GM19438 (cell line): ENCODE data around the gene SUV39H2.
"Not testable (repeated sequence)": the region's sequence is repeated elsewhere in the genome, so short reads cannot be mapped to it uniquely, and the experiment has no call there.

Experiments used
- ATAC-seq: cut with Tn5 transposase; IDR thresholded peaks from one replicate; pipeline ENCODE4 v1.9.1; 2021; ENCODE audit warnings: low read depth; ENCODE audit not compliant: unreplicated experiment

Gene SUV39H2

GRCh38 chr10:14873090-14873760, 5.4 kb upstream of the SUV39H2 start:
- ATAC-seq = no peak

GRCh38 chr10:14875941-14876340, 2.7 kb upstream of the SUV39H2 start:
- ATAC-seq = no peak

GRCh38 chr10:14876764-14877163, 1.9 kb upstream of the SUV39H2 start:
- no peak for ATAC-seq

GRCh38 chr10:14879124-14879927, 660 bp downstream of the SUV39H2 start:
- peak; percentile 15 for ATAC-seq

- ATAC-seq = no peak
Observed at GRCh38 chr10:14879928-14880193, 1.2 kb downstream of the SUV39H2 start.

GRCh38 chr10:14880229-14880628, 1.6 kb downstream of the SUV39H2 start:
- no peak for ATAC-seq

GRCh38 chr10:14884082-14884481, 5.4 kb downstream of the SUV39H2 start:
- ATAC-seq = no peak

- no peak for ATAC-seq
Observed at GRCh38 chr10:14889318-14889717, 10.7 kb downstream of the SUV39H2 start.

GRCh38 chr10:14891151-14891550, 12.5 kb downstream of the SUV39H2 start:
- ATAC-seq = no peak

GRCh38 chr10:14904316-14904732, 25.7 kb downstream of the SUV39H2 start:
- ATAC-seq = no peak

- ATAC-seq = no peak
Observed at GRCh38 chr10:14904864-14905263, 26.2 kb downstream of the SUV39H2 start.

- ATAC-seq = no peak
Observed at GRCh38 chr10:14905890-14906289, 27.2 kb downstream of the SUV39H2 start.

- ATAC-seq = no peak
Observed at GRCh38 chr10:14906765-14907164, 28.1 kb downstream of the SUV39H2 start.

GRCh38 chr10:14907591-14907990, 28.9 kb downstream of the SUV39H2 start:
- not testable (repeated sequence) for ATAC-seq

- ATAC-seq = no peak
Observed at GRCh38 chr10:14909101-14909500, 30.4 kb downstream of the SUV39H2 start.

GRCh38 chr10:14910953-14911352, 32.3 kb downstream of the SUV39H2 start:
- no peak for ATAC-seq

GRCh38 chr10:14911801-14912200, 33.1 kb downstream of the SUV39H2 start:
- ATAC-seq = no peak

- ATAC-seq = no peak
Observed at GRCh38 chr10:14916600-14916999, 37.9 kb downstream of the SUV39H2 start.

GRCh38 chr10:14917827-14918226, 39.2 kb downstream of the SUV39H2 start:
- ATAC-seq = no peak

- no peak for ATAC-seq
Observed at GRCh38 chr10:14918964-14919363, 40.3 kb downstream of the SUV39H2 start.

- no peak for ATAC-seq
Observed at GRCh38 chr10:14924013-14924412, 45.3 kb downstream of the SUV39H2 start.

- ATAC-seq = no peak
Observed at GRCh38 chr10:14925268-14925667, 46.6 kb downstream of the SUV39H2 start.
